H1 (cell line): ENCODE data around the gene SLC66A2. TPM values are rescaled to one million over a fixed set of nuclear protein-coding genes. Genes with fewer than 3 reads are reported as not detected.

Source experiments
- FOSL1 ChIP-seq: IDR thresholded peaks from 2 replicates; pipeline ENCODE4 v1.6.1; 2011; ENCODE audit warnings: mild to moderate bottlenecking, low read depth, low read length, moderate library complexity; ENCODE audit not compliant: insufficient read depth
- NRF1 ChIP-seq: IDR thresholded peaks from 2 replicates; pipeline ENCODE4 v1.6.1; 2011; ENCODE audit warnings: mild to moderate bottlenecking, low read depth, low read length, improper control_type of control experiment
- SAP30 ChIP-seq: fragments of 300-600 bp; sonication (generic); IDR thresholded peaks from 2 replicates; pipeline ENCODE4 v1.7.1; 2012; ENCODE audit warnings: low read length, moderate library complexity, mild to moderate bottlenecking, inconsistent platforms; ENCODE audit not compliant: insufficient read depth, insufficient replicate concordance
- polyA plus RNA-seq, 7 experiments: library from polyadenylated mRNA; depleted of rRNA in 3 of 7; stranded (reverse) in 5 of 7; unstranded in 2 of 7; fragments of >200 nt in 5 of 7; fragments of 200-250 nt in 2 of 7; gene quantifications; 1 replicate in 5 of 7; 2 replicates in 1 of 7; 4 replicates in 1 of 7; pipeline versions ENCODE4 v1.2.1 to v1.2.3, GENCODE V29; 2011 to 2013; ENCODE audit warnings: missing spikeins in 2 of 7, mixed read lengths in 2 of 7
- total RNA-seq: library from RNA; stranded (reverse); fragmentation: NEBNext Ultra II Directional; extraction: Animal tissue kit (Norgen Biotek cat#: 25700); gene quantifications from 2 replicates; pipeline ENCODE4 v1.2.1, GENCODE V29; 2021

SLC66A2 gene
- total and polyA plus RNA-seq, 2 of the 8 experiments (the other 6 are each of a cell fraction or from before 2014, with no cell fraction given) = 15.0 to 18.9 TPM

DNA sequence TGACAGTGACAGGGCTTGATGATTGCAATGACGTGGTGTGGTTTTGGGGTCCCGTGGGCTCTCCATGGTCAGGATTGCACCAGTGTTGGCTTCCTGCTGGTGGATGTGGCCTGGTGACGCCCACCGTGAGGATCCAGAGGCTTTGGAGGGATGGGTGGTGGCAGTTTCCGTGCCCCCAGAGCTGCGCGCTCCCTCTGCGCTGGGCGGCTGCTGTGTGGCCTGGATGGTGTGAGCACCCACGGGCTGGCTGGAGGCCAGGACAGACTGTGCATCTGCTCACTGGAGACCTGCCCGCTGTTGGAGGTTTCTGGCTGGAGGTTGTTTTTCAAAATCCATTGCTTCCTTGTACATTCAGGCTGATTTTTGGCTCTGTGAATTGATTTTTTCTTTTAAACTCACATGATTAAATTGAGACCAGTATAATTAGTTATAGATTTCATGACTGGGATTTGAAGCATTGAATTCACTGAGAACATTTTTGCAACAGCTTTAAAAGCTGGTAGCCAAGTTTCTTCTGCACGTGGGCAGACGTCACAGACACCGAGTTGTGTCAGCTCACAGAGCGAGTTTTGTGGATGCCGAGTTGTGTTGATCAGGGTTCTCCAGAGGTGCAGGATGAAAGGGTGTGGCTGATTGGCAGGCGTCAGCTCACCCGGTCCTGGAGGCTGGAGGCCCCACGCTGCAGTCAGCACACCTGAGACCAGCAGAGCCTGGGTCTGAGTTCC is 81.0 kb downstream of the SLC66A2 start (continued):
- no peak for TF ChIP-seq NRF1
- TF ChIP-seq SAP30 = no peak
- no peak for TF ChIP-seq FOSL1
